Measurements from ENCODE around the gene MPPED1. TPM values are rescaled to one million over a fixed set of nuclear protein-coding genes. Genes with fewer than 3 reads are reported as not detected.

MPPED1 gene
- total RNA-seq, 6 donors from 2014 or later, result not detected

DNA sequence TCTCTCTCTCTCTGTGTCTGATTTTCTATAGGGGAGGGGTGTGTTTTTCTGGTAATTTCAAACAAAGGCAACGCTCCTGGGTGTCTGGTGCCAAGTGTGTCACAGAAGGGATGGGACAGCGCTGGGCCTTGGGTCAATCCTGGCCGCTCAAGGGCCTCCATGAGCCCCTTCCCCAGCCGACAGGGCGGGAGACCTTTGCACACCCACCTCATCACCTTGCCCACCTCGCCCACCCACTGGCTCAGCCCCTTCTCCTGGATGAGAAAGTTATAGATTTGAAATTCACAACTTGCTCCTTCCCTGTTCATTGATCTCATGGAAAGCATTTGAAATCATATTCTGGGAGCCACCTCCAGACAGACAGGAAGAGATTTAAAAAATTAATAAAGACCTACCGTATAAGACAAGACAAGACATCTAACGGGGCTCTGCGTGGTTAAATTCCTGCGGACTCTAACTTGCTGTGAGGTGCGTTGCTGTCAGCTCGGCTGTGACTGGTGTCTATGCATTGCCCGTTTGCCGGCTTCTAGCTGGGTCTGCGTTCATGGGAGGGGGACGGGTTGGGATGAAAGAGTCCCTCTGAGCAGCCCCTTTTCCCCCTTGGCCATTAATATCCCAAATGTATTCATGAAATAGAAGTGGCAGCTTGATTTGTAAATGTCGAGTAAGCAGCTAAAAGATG is 27.0 kb downstream of the MPPED1 start:
- no peak for DNase-seq
- no peak overlapping the region for H3K27ac ChIP-seq
- no peaks in the 10 kb centered on the region for H3K4me1 ChIP-seq
- ATAC-seq (ENCODE audit: low FRiP score in 2 of 2), result no peak
- H3K27me3 ChIP-seq, result no peaks in the 10 kb centered on the region
- no peaks in the 10 kb centered on the region for H3K9me3 ChIP-seq
- H3K4me3 ChIP-seq, result no peak overlapping the region
- TF ChIP-seq POLR2AphosphoS5 (IDR thresholded peaks at IDR 0.05) (no peak), POLR2A (IDR thresholded peaks at IDR 0.05) (no peak), EP300 (IDR thresholded peaks at IDR 0.05) (no peak), CTCF (IDR thresholded peaks at IDR 0.05) (no peak)
- WGBS, 2 donors, result 81 to 86% methylated on average over 14 to 17 of the region's 17 CpGs
- H3K36me3 ChIP-seq, result no peaks in the 10 kb centered on the region

DNA sequence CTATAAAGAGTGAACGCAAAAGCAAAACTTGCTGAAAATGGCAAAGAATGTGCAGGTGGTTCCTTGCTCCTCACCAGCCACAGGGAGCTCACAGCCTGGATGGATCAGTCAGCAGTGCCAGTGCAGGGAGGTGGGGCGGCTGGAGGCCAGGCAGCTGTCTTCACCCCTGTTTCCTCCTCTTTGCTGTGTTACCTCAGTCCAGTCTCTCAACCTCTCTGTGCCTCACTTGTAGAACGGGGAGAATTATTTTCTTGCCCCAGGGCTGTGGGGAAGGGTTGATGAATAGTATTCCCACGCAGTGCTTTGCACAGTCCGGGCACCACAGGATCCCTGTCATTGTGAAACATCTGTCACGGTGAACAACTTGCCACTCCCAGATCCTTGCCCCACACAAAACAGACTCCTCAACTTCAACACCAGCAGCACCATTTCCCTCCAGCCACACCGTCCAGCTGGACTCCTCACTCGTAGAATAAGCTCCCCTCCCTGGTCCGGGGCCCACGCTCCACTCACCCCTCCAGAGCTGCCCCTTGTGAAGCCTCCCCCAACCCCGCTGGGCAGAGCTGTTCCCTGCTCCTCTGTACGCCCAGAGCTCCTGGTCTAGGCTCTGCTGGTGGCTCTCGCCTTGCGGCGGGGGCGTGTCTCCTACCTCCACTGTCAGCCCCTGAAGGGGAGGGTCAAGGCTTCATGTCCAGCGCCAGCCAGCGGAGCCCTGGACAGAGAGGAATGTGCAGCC is 27.7 kb downstream of the MPPED1 start:
- DNase-seq (peak in 1 of 2 donors; percentile 62), ATAC-seq (ENCODE audit: low FRiP score in 2 of 2) (no peak)
- H3K4me1 ChIP-seq, result no peaks in the 10 kb centered on the region
- no peaks in the 10 kb centered on the region for H3K9me3 ChIP-seq
- no peak for TF ChIP-seq POLR2AphosphoS5 (IDR thresholded peaks at IDR 0.05)
- no peak overlapping the region for H3K27ac ChIP-seq
- WGBS, 2 donors, result 68 to 69% methylated on average over 13 to 18 of the region's 18 CpGs
- H3K4me3 ChIP-seq, result no peak overlapping the region
- H3K27me3 ChIP-seq, result no peaks in the 10 kb centered on the region
- H3K36me3 ChIP-seq, result no peaks in the 10 kb centered on the region

- Histone ChIP-seq H3K4me3 (no peak overlapping the region), H3K4me1 (no peaks in the 10 kb centered on the region), H3K27ac (no peak overlapping the region), H3K36me3 (no peaks in the 10 kb centered on the region), H3K9me3 (no peaks in the 10 kb centered on the region), H3K27me3 (no peaks in the 10 kb centered on the region)
- whole genome bisulfite sequencing, 2 donors, result 63 to 72% methylated on average over 3 to 5 of the region's 7 CpGs
- ATAC-seq (ENCODE audit: low FRiP score in 2 of 2) (no peak), DNase-seq (no peak)
- TF ChIP-seq POLR2AphosphoS5 (IDR thresholded peaks at IDR 0.05), result no peak
- TF ChIP-seq POLR2A (IDR thresholded peaks at IDR 0.05), result no peak
- TF ChIP-seq EP300 (IDR thresholded peaks at IDR 0.05), result no peak
- no peak for TF ChIP-seq CTCF (IDR thresholded peaks at IDR 0.05)
Observed at GRCh38 chr22:43440104-43440387, 28.2 kb downstream of the MPPED1 start.

DNA sequence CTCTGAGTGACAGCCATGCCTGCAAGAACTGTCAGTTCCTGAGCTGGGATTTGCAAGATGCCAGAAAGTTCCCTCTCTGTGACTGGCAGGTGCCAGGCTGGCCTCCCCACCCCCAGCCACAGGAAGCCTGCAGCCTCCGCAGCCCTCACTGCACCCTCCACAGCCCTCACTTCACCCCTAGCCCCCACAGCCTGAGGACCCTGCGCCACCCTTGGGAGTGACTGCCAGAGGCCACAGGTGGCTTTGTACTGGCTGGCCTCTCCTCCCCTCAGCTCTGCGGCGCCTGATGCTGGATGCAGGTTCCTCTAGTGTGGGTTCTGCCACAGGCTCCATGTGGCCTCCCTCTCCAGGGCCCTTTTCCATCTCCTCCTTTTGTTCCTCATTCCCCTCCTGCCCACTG is 28.7 kb downstream of the MPPED1 start:
- Histone ChIP-seq H3K4me3 (no peak overlapping the region), H3K9me3 (no peaks in the 10 kb centered on the region), H3K27me3 (no peaks in the 10 kb centered on the region), H3K4me1 (no peaks in the 10 kb centered on the region), H3K36me3 (no peaks in the 10 kb centered on the region), H3K27ac (no peak overlapping the region)
- no peak for ATAC-seq (ENCODE audit: low FRiP score in 2 of 2)
- no peak for DNase-seq
- WGBS, 2 donors, result 65 to 88% methylated on average over 3 to 4 of the region's 4 CpGs
- TF ChIP-seq POLR2A (IDR thresholded peaks at IDR 0.05), result no peak
- no peak for TF ChIP-seq CTCF (IDR thresholded peaks at IDR 0.05)
- TF ChIP-seq EP300 (IDR thresholded peaks at IDR 0.05), result no peak
- TF ChIP-seq POLR2AphosphoS5 (IDR thresholded peaks at IDR 0.05), result no peak

- 71 to 84% methylated on average over 4 to 6 of the region's 6 CpGs for WGBS, 2 donors
- Histone ChIP-seq H3K36me3 (no peaks in the 10 kb centered on the region), H3K27me3 (no peaks in the 10 kb centered on the region), H3K27ac (no peak overlapping the region), H3K4me1 (no peaks in the 10 kb centered on the region), H3K4me3 (no peak overlapping the region), H3K9me3 (no peaks in the 10 kb centered on the region)
- DNase-seq, result no peak
- ATAC-seq (ENCODE audit: low FRiP score in 2 of 2), result no peak
- TF ChIP-seq EP300 (IDR thresholded peaks at IDR 0.05) (no peak), POLR2AphosphoS5 (IDR thresholded peaks at IDR 0.05) (no peak), CTCF (IDR thresholded peaks at IDR 0.05) (no peak), POLR2A (IDR thresholded peaks at IDR 0.05) (no peak)
Observed at GRCh38 chr22:43441216-43441615, 29.4 kb downstream of the MPPED1 start.

All from upper lobe of left lung (tissue), 6 donors.